HepG2 (cell line): ENCODE measurements around the gene MICB. TPM values are rescaled to one million over a fixed set of nuclear protein-coding genes. Genes with fewer than 3 reads are reported as not detected.

ENCODE experiments used
- ATRX ChIP-seq: sonication (generic); formaldehyde crosslinking; IDR thresholded peaks from 2 replicates; pipeline ENCODE4 v1.4.0; 2020; ENCODE audit warnings: missing genetic modification reagents, borderline replicate concordance
- EHMT2 ChIP-seq: fragments of 200-600 bp; sonication (generic); IDR thresholded peaks from 2 replicates; pipeline ENCODE4 v1.7.0; 2017; ENCODE audit warnings: antibody characterized with exemption, low read depth, low read length, borderline replicate concordance
- HNRNPUL1 ChIP-seq: fragments of 200-400 bp; formaldehyde crosslinking; IDR thresholded peaks from 2 replicates; pipeline ENCODE4 v1.6.1; 2017; ENCODE audit warnings: low read depth, mild to moderate bottlenecking, low read length, moderate library complexity
- MAFF ChIP-seq: IDR thresholded peaks from 2 replicates; pipeline ENCODE4 v1.6.1; 2011; ENCODE audit warnings: low read depth, low read length, improper control_type of control experiment
- PHF21A ChIP-seq: sonication (generic); formaldehyde crosslinking; IDR thresholded peaks from 2 replicates; pipeline ENCODE4 v1.5.0; 2020; ENCODE audit warnings: mild to moderate bottlenecking, missing genetic modification reagents
- RARA ChIP-seq: IDR thresholded peaks from 2 replicates; pipeline ENCODE4 v1.6.1; 2016; ENCODE audit warnings: missing genetic modification reagents, missing compliant biosample characterization
- RBM39 ChIP-seq: fragments of 200-400 bp; formaldehyde crosslinking; IDR thresholded peaks from one replicate; pipeline ENCODE4 v1.6.1; 2018; ENCODE audit warnings: antibody characterized with exemption, mild to moderate bottlenecking, low read depth, low read length; ENCODE audit not compliant: poor library complexity, severe bottlenecking
- RXRA ChIP-seq: sonication (generic); formaldehyde crosslinking; IDR thresholded peaks from 2 replicates; pipeline ENCODE4 v1.5.1; 2020; ENCODE audit warnings: missing genetic modification reagents
- RXRB ChIP-seq: IDR thresholded peaks from 2 replicates; pipeline ENCODE4 v1.6.1; 2016; ENCODE audit warnings: borderline replicate concordance, missing genetic modification reagents, missing compliant biosample characterization
- SIX1 ChIP-seq: sonication (generic); formaldehyde crosslinking; IDR thresholded peaks from 2 replicates; pipeline ENCODE4 v1.4.0; 2020; ENCODE audit warnings: missing genetic modification reagents, borderline replicate concordance
- SIX4 ChIP-seq: sonication (generic); formaldehyde crosslinking; IDR thresholded peaks from 2 replicates; pipeline ENCODE4 v1.4.0; 2020; ENCODE audit warnings: missing genetic modification reagents
- ZC3H13 ChIP-seq: sonication (generic); formaldehyde crosslinking; IDR thresholded peaks from 2 replicates; pipeline ENCODE4 v1.8.1; 2023; ENCODE audit warnings: mild to moderate bottlenecking, missing genetic modification reagents, moderate library complexity
- ZFP36L2 ChIP-seq: sonication (generic); formaldehyde crosslinking; IDR thresholded peaks from 2 replicates; pipeline ENCODE4 v1.4.0; 2020; ENCODE audit warnings: missing genetic modification reagents
- ZNF274 ChIP-seq: sonication (generic); formaldehyde crosslinking; IDR thresholded peaks from 2 replicates; pipeline ENCODE4 v1.5.1; 2020; ENCODE audit warnings: mild to moderate bottlenecking, missing genetic modification reagents
- ZNF383 ChIP-seq: sonication (generic); formaldehyde crosslinking; IDR thresholded peaks from 2 replicates; pipeline ENCODE4 v1.4.0; 2020; ENCODE audit warnings: missing genetic modification reagents, mild to moderate bottlenecking, borderline replicate concordance
- ZNF496 ChIP-seq: sonication (generic); formaldehyde crosslinking; IDR thresholded peaks from 2 replicates; pipeline ENCODE4 v1.8.1; 2023; ENCODE audit warnings: mild to moderate bottlenecking, moderate library complexity, missing genetic modification reagents; ENCODE audit not compliant: insufficient replicate concordance
- ZNF746 ChIP-seq: sonication (generic); formaldehyde crosslinking; IDR thresholded peaks from 2 replicates; pipeline ENCODE4 v1.8.0; 2022; ENCODE audit warnings: mild to moderate bottlenecking, missing genetic modification reagents
- ZSCAN20 ChIP-seq: sonication (generic); formaldehyde crosslinking; IDR thresholded peaks from 2 replicates; pipeline ENCODE4 v1.4.0; 2020; ENCODE audit warnings: missing genetic modification reagents, mild to moderate bottlenecking, borderline replicate concordance
- polyA plus RNA-seq, 8 experiments: library from polyadenylated mRNA; depleted of rRNA in 3 of 8; stranded (reverse) in 7 of 8; unstranded in 1 of 8; fragments of >200 nt; fragmentation: Illumina TruSeq in 4 of 8; extraction: Trizol in 4 of 8; gene quantifications; 2 replicates each; pipeline versions ENCODE4 v1.2.1 to v1.2.3, GENCODE V29; 2011 to 2016; ENCODE audit warnings: low read depth in 4 of 8, missing spikeins in 1 of 8, mixed read lengths in 1 of 8; ENCODE audit not compliant: insufficient read depth in 1 of 8
- total RNA-seq, 5 experiments: library from RNA; depleted of rRNA; stranded (reverse); fragments of >200 nt; fragmentation: Illumina TruSeq; extraction: Trizol; gene quantifications; 2 replicates each; pipeline ENCODE4 v1.2.3, GENCODE V29; 2016; ENCODE audit warnings: low read depth in 1 of 5
- TF ChIP-seq, protein P1 (sequence below): sonication (generic); formaldehyde crosslinking; IDR thresholded peaks from 2 replicates; pipeline ENCODE4 v1.4.0; 2020; ENCODE audit warnings: mild to moderate bottlenecking, missing genetic modification reagents
- TF ChIP-seq, protein P2 (sequence below): sonication (generic); formaldehyde crosslinking; IDR thresholded peaks from 2 replicates; pipeline ENCODE4 v1.4.0; 2020; ENCODE audit warnings: missing genetic modification reagents, mild to moderate bottlenecking, borderline replicate concordance
- TF ChIP-seq, protein P3 (sequence below): IDR thresholded peaks from 2 replicates; pipeline ENCODE4 v1.6.1; 2016; ENCODE audit warnings: missing compliant biosample characterization, missing genetic modification reagents, borderline replicate concordance

MICB gene
- total and polyA plus RNA-seq, 2 of the 13 experiments (the other 11 are each of a cell fraction or from before 2014, with no cell fraction given), result 12.5 to 12.8 TPM

DNA sequence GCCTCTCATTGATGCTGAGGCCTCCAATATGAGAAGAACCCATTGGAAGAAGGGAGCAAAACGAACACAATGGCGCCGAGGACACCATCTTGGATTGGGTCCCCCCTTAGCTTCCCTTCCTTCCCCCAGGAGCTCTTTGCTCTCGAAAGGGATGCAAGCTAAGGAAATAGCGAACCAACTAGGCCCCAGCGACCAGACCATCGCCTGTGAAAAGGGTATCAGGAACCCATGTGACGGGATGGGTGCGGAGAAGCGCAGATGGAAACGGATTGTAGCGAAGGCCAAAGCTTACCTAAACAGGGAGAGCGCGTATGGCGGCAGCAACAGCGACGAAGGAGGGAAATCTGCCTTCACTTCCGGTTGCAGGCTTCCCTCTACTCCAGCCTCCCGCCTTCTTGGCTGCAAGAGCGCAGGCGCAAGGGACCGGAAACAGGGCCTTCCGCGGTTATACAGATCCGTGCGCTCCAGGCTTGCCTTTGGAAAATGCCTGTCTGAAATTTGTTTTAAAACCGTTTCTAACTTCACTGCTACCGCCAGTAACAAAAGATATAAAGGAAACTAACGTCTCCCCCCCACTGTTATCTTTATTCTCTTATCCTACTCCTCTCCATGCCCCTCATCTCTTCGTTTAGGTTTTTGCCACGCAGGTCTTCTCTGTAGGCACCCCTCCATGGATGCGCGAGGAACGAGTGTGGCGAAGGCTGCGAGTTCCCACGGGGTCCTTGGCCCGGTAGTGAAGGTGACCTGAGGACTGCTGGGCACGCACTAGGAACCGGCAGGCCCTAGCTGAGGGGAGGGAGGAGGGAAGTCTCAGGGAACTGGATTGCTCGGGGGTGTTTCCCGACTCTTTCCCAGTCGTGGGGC is 43.9 kb downstream of the MICB start, which contains the start of gene DDX39B (continued):
- TF ChIP-seq, protein P1, sequence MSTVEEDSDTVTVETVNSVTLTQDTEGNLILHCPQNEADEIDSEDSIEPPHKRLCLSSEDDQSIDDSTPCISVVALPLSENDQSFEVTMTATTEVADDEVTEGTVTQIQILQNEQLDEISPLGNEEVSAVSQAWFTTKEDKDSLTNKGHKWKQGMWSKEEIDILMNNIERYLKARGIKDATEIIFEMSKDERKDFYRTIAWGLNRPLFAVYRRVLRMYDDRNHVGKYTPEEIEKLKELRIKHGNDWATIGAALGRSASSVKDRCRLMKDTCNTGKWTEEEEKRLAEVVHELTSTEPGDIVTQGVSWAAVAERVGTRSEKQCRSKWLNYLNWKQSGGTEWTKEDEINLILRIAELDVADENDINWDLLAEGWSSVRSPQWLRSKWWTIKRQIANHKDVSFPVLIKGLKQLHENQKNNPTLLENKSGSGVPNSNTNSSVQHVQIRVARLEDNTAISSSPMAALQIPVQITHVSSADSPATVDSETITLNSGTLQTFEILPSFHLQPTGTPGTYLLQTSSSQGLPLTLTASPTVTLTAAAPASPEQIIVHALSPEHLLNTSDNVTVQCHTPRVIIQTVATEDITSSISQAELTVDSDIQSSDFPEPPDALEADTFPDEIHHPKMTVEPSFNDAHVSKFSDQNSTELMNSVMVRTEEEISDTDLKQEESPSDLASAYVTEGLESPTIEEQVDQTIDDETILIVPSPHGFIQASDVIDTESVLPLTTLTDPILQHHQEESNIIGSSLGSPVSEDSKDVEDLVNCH, result no peak
- peak; percentile 93 for TF ChIP-seq PHF21A (CRISPR knock-in tag)
- TF ChIP-seq ZNF274 (CRISPR knock-in tag), result peak; percentile 63
- no peak for TF ChIP-seq ZNF496 (CRISPR knock-in tag)
- peak; percentile 58 for TF ChIP-seq SIX4 (CRISPR knock-in tag)
- no peak for TF ChIP-seq SIX1 (CRISPR knock-in tag)
- no peak for TF ChIP-seq HNRNPUL1
- peak; percentile 65 for TF ChIP-seq ZC3H13
- TF ChIP-seq RXRA (CRISPR knock-in tag), result peak; percentile 93
- TF ChIP-seq, protein P2, sequence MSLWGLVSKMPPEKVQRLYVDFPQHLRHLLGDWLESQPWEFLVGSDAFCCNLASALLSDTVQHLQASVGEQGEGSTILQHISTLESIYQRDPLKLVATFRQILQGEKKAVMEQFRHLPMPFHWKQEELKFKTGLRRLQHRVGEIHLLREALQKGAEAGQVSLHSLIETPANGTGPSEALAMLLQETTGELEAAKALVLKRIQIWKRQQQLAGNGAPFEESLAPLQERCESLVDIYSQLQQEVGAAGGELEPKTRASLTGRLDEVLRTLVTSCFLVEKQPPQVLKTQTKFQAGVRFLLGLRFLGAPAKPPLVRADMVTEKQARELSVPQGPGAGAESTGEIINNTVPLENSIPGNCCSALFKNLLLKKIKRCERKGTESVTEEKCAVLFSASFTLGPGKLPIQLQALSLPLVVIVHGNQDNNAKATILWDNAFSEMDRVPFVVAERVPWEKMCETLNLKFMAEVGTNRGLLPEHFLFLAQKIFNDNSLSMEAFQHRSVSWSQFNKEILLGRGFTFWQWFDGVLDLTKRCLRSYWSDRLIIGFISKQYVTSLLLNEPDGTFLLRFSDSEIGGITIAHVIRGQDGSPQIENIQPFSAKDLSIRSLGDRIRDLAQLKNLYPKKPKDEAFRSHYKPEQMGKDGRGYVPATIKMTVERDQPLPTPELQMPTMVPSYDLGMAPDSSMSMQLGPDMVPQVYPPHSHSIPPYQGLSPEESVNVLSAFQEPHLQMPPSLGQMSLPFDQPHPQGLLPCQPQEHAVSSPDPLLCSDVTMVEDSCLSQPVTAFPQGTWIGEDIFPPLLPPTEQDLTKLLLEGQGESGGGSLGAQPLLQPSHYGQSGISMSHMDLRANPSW (CRISPR knock-in tag), result peak; percentile 88
- TF ChIP-seq ATRX (CRISPR knock-in tag), result no peak
- TF ChIP-seq ZSCAN20 (CRISPR knock-in tag), result 0 out of 2 replicates have a peak, but pooled peaks have one; percentile 67
- TF ChIP-seq ZFP36L2 (CRISPR knock-in tag), result no peak
- peak; percentile 18 for TF ChIP-seq RBM39
- no peak for TF ChIP-seq ZNF383 (CRISPR knock-in tag)
- peak; percentile 64 for TF ChIP-seq RARA (CRISPR knock-in tag)
- TF ChIP-seq RXRB (CRISPR knock-in tag), result peak; percentile 81
- TF ChIP-seq EHMT2, result no peak; the same call in 1 of the 2 replicates
- TF ChIP-seq MAFF, result no peak
- TF ChIP-seq ZNF746 (CRISPR knock-in tag), result no peak; the same call in 1 of the 2 replicates
- TF ChIP-seq, protein P3, sequence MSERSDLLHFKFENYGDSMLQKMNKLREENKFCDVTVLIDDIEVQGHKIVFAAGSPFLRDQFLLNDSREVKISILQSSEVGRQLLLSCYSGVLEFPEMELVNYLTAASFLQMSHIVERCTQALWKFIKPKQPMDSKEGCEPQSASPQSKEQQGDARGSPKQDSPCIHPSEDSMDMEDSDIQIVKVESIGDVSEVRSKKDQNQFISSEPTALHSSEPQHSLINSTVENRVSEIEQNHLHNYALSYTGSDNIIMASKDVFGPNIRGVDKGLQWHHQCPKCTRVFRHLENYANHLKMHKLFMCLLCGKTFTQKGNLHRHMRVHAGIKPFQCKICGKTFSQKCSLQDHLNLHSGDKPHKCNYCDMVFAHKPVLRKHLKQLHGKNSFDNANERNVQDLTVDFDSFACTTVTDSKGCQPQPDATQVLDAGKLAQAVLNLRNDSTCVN (CRISPR knock-in tag), result peak; percentile 85; the same call in 1 of the 2 replicates
